IPS-18c (cell line): ENCODE data around the gene SHB.

Source experiments
- H3K4me3 ChIP-seq: 2 replicates; pipeline ENCODE4 v1.7.0; 2013; ENCODE audit warnings: low read depth, mild to moderate bottlenecking, low read length, moderate library complexity; ENCODE audit not compliant: insufficient read depth
- H3K9me3 ChIP-seq: one replicate; pipeline ENCODE4 v1.6.1; 2013; ENCODE audit warnings: mild to moderate bottlenecking, low read length, moderate library complexity; ENCODE audit not compliant: control insufficient read depth, insufficient read depth

The SHB gene

DNA sequence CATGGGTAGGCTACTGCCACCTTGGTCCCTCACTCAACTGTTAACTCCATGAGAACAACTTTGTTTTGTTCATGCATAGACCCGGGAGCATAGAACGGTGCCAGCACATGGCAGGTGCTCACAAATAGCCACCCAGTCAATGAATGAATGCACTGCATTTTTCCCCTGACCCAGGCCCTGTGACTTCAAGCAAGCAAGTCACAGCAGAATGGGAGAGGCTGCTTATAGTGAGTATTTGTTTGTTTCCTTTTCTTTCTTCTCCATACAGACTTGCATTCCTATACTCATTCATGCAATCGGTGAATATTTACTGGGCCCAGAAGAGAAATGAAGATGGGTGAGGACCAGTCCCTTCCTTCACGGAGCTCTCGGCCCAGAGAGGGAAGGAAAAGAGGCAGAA, 62.0 kb downstream of the SHB start:
- Histone ChIP-seq H3K4me3 (no peak overlapping the region), H3K9me3 (peaks cover 2% of the 10 kb centered on the region)

DNA sequence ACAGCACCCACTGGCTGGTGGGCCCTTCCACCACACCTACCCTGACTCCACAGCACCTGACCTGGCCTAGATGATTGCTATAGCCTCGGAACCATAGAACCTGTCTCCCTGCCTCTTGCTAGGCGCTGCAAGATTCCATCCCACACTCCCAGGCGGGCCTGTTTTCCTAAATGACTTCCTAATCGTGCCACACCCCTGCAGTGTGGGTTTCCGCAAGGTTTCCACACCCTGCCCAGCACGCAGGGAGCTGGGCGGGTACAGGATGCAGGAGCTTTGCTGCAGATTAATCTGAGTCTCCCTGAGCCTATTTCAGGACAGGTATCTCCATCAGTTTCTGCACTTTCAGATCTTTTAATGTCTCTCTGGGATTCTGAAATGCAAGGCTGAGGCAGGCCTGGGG, 62.9 kb downstream of the SHB start:
- peaks cover 2% of the 10 kb centered on the region for H3K9me3 ChIP-seq
- no peak overlapping the region for H3K4me3 ChIP-seq

DNA sequence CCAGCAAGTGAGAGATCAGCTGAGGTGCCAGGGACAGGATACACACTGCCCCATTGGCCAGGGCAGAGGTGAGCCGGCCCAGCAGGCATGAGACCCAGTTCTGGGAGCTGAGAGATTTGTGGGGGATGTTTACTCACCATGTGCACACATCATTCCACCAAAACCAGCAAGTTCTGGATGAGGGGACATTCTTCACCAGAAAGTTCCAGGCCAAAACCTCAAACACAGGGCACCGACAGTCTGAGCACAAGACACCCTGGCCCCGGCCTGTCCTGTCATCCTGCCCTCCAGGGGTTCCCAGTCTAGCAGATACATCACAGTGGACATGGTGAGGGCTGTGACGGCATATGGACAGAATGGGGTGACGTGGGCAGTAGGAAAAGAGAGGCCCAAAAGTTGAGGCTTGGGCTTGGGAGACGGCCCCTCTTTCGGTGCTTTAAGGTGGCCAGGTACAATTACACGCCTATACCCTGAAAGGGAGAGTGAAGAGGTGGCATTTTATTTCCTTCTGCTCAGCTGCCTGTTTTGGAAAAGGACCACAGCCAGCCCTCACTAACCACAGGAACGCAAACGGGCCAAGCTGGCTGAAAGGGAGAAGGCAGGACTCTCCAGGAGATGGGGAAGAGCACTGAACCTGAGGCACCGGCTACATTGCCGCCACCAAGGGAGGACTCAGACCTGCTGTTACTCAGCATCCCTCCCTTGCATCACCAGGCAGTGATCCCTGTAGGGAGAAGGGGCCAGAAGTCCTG, 64.0 kb downstream of the SHB start:
- H3K9me3 ChIP-seq, result no peaks in the 10 kb centered on the region
- H3K4me3 ChIP-seq, result no peak overlapping the region

DNA sequence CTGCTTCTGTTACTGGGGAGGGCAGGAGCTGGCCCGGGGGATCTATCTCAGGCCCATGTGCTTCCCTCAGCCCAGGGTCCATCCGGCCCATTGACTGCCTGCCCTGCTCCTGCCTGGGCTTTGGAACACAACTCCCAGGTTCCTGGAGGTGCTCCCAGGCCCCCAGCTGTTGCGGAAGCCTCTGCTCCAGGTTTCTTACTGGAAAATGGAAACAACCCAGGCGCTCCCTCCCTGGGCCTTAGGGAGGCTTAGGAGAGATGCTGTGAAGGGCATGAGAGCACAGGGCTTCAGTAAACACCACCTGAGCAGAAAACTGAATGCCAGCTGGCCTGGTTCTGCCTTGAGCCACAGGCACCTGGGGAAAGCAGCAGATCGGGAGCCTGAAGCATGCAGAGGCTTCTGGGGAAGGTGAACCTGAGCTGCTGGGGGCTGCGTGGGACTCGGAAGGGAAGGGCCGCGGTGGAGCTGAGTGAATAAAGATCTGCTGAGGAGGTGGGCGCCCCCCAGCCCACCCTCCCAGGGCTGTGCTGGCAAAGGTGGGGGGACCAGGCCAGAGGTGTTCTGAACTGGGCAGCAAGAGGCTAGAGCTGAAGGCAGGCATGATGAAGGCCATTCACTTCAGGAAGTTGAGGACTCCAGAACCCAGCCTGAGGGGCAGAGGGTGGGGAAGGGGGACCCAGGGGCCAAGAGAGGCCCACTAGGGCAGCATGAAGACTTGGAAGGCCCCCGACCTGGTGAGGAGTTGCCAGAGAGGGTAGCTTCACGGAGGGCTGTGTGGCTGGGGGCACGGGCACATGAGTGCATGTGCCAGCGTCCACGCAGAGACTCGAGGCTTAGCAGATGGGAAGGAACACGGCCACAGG, 64.8 kb downstream of the SHB start:
- H3K4me3 ChIP-seq, result no peak overlapping the region
- H3K9me3 ChIP-seq, result no peaks in the 10 kb centered on the region

DNA sequence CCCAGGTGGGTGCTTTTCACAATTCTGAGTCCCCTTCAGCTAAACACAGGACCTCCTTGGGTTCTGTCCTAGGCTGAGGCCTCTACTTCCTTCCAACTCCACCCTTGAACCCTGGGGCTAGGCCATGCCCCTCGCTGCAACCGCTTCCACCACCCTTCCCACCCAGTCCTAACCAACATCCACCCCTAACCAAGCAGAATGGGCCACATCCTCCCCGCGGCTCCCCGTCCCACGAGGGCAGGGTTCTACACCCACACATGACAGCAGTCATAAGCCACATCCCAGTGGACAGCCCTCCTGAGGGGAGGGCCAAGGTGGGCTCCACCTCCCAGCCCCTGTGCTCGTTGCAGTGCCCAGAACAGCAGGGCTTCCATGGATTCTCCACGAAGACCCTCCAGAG, 65.8 kb downstream of the SHB start:
- H3K4me3 ChIP-seq, result no peak overlapping the region

DNA sequence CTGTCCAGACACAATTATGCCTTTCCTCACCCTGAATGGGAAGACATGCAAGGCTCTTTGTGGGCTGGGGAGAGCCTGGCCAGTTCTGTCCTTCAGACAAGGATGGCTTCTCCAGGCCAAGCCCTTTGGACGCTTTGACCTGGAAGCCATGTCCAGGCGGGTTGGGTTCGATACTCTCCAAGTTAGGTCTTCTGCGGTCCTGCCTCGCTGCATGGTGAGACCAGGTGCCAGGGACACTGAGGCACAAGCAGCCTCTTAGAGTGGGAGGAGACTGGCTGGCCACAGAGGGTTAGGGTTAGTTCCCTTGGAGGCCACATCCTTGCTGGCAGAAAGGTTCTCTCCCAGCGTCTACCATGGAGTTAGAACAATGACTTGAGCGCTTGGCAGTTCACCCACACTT, 67.6 kb downstream of the SHB start:
- H3K4me3 ChIP-seq, result no peak overlapping the region

More for the DNA sequence above, 65.8 kb downstream of the SHB start:
- H3K9me3 ChIP-seq, result no peaks in the 10 kb centered on the region

DNA sequence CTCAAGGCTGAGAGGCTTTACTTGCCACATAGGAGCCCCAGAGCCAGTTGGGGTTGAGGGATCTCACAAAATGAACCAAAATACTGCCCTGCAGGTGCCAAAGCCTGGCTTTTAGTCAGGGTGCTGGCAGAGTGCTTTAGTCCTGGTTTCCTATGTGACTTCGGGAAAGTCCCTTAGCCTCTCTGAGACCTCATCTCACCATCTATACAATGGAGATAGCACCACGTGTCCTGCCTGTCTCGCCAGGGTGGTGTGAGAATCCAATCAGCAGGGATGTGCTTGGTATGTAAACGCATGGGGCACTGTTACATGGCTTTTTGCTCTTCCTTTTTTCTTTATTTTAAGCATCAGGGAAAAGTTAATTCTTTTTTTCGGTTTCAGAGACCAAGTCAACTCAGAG, 68.3 kb downstream of the SHB start:
- no peak overlapping the region for H3K4me3 ChIP-seq
- H3K9me3 ChIP-seq, result no peaks in the 10 kb centered on the region

More for the DNA sequence above, 67.6 kb downstream of the SHB start:
- no peaks in the 10 kb centered on the region for H3K9me3 ChIP-seq

DNA sequence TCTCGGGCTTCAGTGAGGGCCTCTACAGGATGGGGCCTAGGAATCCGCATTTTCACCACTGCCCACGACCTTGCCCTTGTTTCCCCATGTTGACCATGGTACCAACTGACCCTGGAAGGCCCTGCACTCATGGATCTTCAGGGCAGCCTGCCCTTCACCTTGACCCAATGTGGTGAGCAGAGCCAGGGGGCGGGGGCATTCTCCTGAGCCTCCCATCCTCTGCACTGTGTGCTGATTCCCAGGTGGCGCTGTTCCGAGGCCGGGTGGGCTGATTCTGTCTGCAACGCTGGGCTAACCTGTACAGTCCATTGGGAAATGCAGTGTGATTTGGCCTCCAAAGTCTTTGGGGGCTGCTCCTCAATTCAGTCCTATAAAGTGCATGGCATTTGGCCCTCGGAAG, 68.7 kb downstream of the SHB start:
- Histone ChIP-seq H3K4me3 (no peak overlapping the region), H3K9me3 (no peaks in the 10 kb centered on the region)

DNA sequence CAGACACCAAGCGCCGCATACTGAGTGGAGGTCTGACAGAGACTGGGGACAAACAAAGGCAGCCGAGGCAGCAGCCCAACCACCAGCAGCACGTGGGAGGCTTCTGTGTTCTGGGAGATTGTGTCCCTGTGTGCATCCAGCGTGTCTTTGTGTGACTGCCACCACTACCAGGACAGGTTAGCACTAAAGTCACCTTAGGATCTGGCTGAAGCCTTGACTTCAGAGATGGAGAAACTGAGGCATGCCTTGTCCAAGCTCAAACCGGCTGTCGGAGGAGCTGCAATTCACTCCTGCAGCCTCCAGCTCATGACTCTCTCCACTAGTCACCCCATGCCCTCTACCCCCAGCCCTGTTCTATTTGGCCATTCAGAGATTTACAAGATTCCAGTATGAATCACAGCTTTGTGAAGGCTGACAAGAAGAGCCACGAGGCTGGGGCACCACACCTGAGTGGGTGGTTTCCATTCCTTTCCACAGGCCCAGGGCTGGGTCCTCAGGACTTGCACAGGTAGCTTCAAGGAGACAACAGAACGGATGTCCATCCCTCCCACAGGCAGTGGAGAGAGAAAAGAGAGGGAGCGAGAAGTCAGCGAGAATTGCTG, 69.3 kb downstream of the SHB start:
- Histone ChIP-seq H3K9me3 (no peaks in the 10 kb centered on the region), H3K4me3 (no peak overlapping the region)

DNA sequence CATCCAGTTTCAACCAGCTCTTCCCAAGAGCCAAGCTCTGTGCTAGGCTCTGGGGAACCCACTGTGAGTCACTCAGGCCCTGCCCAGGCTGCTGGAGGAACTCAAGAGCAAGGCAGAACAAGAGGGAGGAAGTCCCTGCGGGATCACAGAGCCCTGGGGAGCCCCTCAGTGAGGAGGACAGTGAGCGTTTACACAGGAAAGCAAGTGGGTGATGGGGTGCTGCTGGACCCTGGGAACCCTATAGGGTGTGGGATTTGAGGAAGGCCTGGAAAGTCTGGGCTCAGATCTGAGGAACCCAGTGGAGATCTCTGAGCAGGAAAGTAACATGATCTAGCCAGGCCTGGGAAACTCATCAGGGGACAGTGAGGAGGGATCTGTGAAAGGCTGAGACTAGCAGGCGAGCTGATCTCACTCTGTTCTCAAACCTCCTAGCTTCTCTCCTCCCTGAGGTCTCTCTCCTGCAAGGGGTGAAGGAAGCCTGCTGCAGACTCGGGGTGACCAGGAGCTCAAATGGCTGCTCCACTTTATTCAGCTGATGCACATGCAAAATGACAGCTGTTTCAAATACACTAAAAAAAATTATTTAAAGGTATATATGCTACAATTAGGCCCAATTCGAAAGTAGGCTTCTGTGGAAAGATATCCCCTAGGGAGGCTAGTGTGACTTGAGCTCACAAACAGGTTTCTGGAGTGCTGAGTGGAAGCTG, 70.0 kb downstream of the SHB start:
- no peaks in the 10 kb centered on the region for H3K9me3 ChIP-seq
- no peak overlapping the region for H3K4me3 ChIP-seq

DNA sequence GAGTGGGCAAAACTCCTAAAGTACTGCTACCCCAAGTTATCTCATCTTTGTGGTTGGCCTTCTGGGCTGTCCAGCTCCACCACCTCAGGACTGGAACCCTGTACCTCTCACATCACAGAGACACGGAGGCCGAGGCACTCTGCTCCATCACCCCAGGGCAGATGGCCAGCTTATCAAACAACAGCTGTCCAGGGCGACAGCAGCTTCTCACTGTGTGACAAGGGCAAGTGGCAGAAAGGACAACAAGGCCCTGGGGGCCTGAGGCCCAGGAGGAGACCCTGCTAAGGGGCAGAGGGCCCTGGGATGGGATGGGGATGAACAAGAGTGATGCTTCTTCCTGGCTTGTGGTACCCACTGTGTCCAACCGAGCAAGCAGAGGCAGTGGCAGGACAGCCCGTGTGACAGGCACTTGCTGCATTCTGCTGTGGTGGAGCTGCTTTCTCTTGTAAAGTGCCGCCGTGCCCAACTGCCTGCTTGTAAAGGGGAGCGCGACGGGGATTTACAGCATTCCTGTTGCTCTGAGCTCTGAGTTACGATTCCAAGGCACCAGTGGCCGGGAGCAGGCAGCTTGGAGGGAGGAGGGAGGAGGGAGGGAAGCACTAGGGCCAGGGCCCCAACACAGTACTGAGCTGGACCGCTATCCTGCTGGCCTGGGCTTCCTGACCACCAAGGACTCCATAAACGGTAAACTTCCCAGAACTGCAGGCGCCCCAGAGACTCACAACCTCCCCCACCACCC, 71.2 kb downstream of the SHB start:
- Histone ChIP-seq H3K9me3 (no peaks in the 10 kb centered on the region), H3K4me3 (no peak overlapping the region)

DNA sequence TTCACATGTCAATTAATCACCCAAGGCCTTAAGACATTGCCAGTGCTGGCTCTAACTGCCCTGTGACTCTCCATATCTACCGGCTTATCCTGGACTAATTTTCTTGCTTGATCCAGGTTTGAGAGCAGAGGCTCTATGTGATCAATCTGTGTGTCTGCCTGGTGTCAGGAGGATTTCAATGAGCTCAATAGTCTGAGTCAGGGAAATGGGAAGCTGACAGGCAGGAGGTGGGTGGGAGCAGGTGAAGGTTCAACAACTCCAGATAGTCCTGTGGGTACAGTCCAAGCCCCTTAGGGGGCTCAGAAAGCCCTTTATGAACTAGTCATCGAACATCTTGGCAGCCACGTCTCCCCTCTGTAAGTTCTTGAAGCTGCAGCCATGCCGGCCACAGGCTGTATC, 72.2 kb downstream of the SHB start:
- no peaks in the 10 kb centered on the region for H3K9me3 ChIP-seq
- no peak overlapping the region for H3K4me3 ChIP-seq

DNA sequence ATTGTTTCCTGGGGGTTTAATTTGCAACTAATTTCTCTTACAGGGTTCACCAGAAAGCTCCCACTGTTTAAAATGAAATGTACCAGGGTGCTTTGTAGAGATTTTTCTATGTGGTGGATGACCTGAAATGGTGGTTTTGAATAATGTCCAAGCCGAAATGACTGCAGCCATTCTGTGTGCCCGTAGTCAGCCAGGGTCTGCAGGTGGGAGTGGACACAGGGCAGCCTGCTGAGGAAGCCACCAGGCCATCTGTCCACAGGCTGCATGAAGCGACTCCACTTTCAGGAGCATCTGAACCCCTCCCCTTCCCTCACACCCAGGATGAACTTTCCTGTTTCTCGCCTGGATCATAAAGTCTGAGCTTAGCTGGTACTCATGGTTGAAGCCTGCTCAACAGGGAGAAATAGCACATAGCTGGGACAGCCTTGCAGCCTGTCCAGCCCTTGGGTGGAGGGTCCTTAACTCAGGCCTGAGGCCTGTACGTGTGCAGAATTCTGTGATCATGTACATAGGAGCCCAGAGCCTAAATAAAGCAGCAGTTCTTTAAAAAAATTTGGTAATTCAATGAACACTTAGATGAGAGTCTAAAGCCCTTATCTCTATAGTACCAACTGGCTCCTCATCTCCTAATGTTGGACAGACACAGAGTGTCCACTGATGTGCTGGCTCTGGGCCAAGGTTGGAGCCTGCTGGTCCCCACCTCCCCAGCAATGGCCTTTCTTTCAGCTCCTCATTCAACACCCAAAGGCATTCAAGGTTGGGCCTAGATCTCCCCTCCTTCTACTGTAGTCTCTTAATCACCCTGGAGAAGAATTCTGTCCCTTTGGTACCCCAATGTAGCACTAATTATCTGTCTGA, 72.8 kb downstream of the SHB start:
- no peaks in the 10 kb centered on the region for H3K9me3 ChIP-seq
- H3K4me3 ChIP-seq, result no peak overlapping the region

DNA sequence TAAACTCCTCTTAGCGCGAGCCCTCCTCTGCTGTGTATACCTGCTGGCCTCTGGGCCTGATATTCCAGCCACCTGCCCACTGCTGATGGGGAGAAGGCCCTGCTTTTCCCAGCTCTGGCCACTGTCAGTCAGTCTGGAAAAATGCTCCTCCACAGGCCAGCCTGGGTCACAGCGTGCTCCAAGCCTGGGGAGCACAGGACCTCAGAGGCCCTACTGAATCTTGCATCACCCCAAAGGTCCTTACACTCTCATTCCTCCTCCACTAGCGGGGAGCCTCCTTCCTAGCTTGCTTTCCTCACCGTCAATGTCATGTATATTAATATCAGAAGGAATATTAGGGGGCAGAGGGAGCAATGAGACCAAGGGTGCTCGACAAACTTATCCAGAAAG, 73.7 kb downstream of the SHB start:
- no peaks in the 10 kb centered on the region for H3K9me3 ChIP-seq
- no peak overlapping the region for H3K4me3 ChIP-seq

DNA sequence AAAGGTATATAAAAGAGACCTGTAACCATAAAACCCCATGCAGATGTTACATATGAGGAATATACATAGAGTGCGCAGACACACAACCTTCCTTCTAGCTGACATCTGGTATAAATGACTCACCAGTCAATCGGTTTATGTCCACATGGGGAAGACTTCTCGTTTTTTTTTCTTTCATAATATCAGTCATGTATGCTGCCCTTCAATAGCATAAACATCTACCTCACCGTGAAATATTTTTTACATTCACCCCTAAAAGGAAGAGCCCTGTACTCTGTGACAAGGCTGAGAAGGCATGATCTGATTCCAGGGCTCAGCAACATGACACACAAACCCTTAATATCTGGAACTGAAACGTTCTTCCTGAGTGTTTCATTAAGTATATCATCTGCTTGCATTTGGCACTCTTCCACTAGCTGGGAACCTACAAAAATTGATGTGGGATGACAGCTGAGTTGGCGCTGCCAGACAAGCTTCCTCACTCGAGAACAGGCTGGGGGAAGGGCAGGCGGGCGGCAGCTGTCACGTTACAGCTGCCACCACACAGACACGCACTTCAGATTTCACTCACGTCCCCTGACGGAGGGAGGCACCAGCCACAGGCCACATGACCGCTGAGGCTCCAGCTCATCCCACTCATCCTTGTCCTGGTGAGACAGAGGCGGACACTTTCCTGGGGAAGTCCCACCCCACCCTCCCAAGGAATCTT, 74.2 kb downstream of the SHB start:
- Histone ChIP-seq H3K9me3 (no peaks in the 10 kb centered on the region), H3K4me3 (no peak overlapping the region)

DNA sequence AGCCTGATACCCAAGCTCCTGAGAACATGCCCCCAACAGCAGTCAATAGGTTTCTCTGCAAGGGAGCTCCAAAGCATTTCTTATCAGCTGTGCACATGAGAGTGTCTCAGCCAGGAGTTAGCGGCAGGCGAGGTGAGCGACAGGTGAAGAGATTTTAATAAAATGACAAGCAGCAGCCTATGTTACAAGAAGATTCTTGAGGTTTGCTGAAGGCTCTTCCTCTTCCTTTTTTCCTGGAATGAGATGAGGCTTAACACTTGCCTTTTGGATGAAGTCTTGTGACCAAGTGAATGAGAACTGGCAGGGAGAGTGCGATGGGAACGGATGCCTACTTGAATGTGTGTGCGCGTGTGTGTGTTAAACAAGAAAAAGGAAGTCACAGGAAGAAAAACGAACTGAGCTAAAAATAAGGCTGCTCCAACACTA, 76.1 kb downstream of the SHB start:
- no peaks in the 10 kb centered on the region for H3K9me3 ChIP-seq
- H3K4me3 ChIP-seq, result no peak overlapping the region
